ENCODE results near the gene RPS6KB2. TPM values are rescaled to one million over a fixed set of nuclear protein-coding genes. Genes with fewer than 3 reads are reported as not detected.

Gene RPS6KB2
- polyA plus RNA-seq, 1 donor from 2014 or later: 92.8 TPM

GRCh38 chr11:67422891-67423290, 5.4 kb upstream of the RPS6KB2 start:
- Histone ChIP-seq H3K9me2 (ENCODE audit: insufficient read depth, low read length) (no peaks in the 10 kb centered on the region), H2AFZ (ENCODE audit: low read depth, low read length) (no peak overlapping the region), H3F3A (ENCODE audit: insufficient read depth, low read length, poor library complexity, severe bottlenecking) (no peaks in the 10 kb centered on the region), H3K27me3 (ENCODE audit: insufficient read depth, low read depth, low read length) (no peaks in the 10 kb centered on the region), H3K79me2 (replicated peaks; ENCODE audit: insufficient read depth, low read length) (no peaks in the 10 kb centered on the region), H3K4me2 (ENCODE audit: low read length) (no peak overlapping the region), H3K4me3 (ENCODE audit: low read length) (no peak overlapping the region), H3K36me3 (ENCODE audit: insufficient read depth, low read length) (no peaks in the 10 kb centered on the region), H3K9ac (ENCODE audit: low read length) (no peak overlapping the region), H4K20me1 (ENCODE audit: insufficient read depth) (no peaks in the 10 kb centered on the region), H3K27ac (ENCODE audit: low read length) (no peak overlapping the region), H3K9me3 (ENCODE audit: low read length) (no peaks in the 10 kb centered on the region)
- TF ChIP-seq EZH2 (IDR thresholded peaks at IDR 0.05; ENCODE audit: borderline replicate concordance, insufficient read depth, low read length, poor library complexity, severe bottlenecking) (no peak), EP300 (conservative IDR thresholded peaks at IDR 0.05; ENCODE audit: poor library complexity, severe bottlenecking) (no peak)

DNA sequence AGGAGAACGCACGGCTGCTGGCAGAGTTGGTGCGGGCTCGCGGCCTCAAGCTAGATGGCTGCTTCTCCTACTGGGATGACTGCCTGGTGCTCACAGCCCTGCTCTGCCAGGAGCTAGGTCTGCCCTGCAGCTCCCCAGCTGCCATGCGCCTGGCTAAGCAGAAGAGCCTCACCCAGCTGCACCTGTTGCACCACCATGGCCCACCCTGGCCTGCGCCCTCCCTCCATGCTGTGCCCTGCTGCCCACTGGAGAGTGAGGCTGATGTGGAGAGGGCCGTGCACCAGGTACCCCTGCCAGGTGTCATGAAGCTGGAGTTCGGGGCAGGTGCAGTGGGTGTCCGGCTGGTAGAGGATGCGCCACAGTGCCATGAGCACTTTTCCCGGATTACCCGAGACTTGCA, 4.8 kb upstream of the RPS6KB2 start:
- no peaks in the 10 kb centered on the region for H3K36me3 ChIP-seq (ENCODE audit: insufficient read depth, low read length)
- H3K27me3 ChIP-seq (ENCODE audit: insufficient read depth, low read depth, low read length): no peaks in the 10 kb centered on the region
- TF ChIP-seq SMC3 (conservative IDR thresholded peaks at IDR 0.05; ENCODE audit: poor library complexity): no peak
- no peak for TF ChIP-seq REST (IDR thresholded peaks at IDR 0.05; ENCODE audit: borderline replicate concordance)
- no peak for TF ChIP-seq TAF1 (IDR thresholded peaks at IDR 0.05; ENCODE audit: low read depth)
- TF ChIP-seq, protein P1, sequence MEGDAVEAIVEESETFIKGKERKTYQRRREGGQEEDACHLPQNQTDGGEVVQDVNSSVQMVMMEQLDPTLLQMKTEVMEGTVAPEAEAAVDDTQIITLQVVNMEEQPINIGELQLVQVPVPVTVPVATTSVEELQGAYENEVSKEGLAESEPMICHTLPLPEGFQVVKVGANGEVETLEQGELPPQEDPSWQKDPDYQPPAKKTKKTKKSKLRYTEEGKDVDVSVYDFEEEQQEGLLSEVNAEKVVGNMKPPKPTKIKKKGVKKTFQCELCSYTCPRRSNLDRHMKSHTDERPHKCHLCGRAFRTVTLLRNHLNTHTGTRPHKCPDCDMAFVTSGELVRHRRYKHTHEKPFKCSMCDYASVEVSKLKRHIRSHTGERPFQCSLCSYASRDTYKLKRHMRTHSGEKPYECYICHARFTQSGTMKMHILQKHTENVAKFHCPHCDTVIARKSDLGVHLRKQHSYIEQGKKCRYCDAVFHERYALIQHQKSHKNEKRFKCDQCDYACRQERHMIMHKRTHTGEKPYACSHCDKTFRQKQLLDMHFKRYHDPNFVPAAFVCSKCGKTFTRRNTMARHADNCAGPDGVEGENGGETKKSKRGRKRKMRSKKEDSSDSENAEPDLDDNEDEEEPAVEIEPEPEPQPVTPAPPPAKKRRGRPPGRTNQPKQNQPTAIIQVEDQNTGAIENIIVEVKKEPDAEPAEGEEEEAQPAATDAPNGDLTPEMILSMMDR (IDR thresholded peaks at IDR 0.05; ENCODE audit: poor library complexity, severe bottlenecking): no peak
- TF ChIP-seq MXI1 (conservative IDR thresholded peaks at IDR 0.05; ENCODE audit: poor library complexity, severe bottlenecking): no peak
- no peak for TF ChIP-seq POLR2AphosphoS5 (IDR thresholded peaks at IDR 0.05)
- TF ChIP-seq EZH2 (IDR thresholded peaks at IDR 0.05; ENCODE audit: borderline replicate concordance, insufficient read depth, low read length, poor library complexity, severe bottlenecking): no peak
- TF ChIP-seq EP300 (conservative IDR thresholded peaks at IDR 0.05; ENCODE audit: poor library complexity, severe bottlenecking): no peak
- TF ChIP-seq RAD21 (conservative IDR thresholded peaks at IDR 0.05): no peak
- no peak overlapping the region for H3K4me2 ChIP-seq (ENCODE audit: low read length)
- H3K9me2 ChIP-seq (ENCODE audit: insufficient read depth, low read length): no peaks in the 10 kb centered on the region
- no peaks in the 10 kb centered on the region for H3F3A ChIP-seq (ENCODE audit: insufficient read depth, low read length, poor library complexity, severe bottlenecking)
- H3K9ac ChIP-seq (ENCODE audit: low read length): no peak overlapping the region
- H3K27ac ChIP-seq (ENCODE audit: low read length): no peak overlapping the region
- no peaks in the 10 kb centered on the region for H4K20me1 ChIP-seq (ENCODE audit: insufficient read depth)
- H3K4me3 ChIP-seq (ENCODE audit: low read length): no peak overlapping the region
- H2AFZ ChIP-seq (ENCODE audit: low read depth, low read length): no peak overlapping the region
- H3K9me3 ChIP-seq (ENCODE audit: low read length): no peaks in the 10 kb centered on the region
- peaks cover under 1% of the 10 kb centered on the region for H3K79me2 ChIP-seq (replicated peaks; ENCODE audit: insufficient read depth, low read length)
